RWPE2 (cell line): ENCODE measurements around the gene DSE.
A peak's percentile ranks its signal among the peaks of the same experiment; 100 is the strongest.

Source experiments
- ATAC-seq: fragments of 200-7000 bp; cut with Tn5 transposase; 3 replicates; pipeline ENCODE4 v1.9.1; 2021; ENCODE audit warnings: low read depth
- DNase-seq: peaks from one replicate; pipeline ENCODE4 v3.0.0-alpha.2; 2020; ENCODE audit warnings: low spot score
- H3K27ac ChIP-seq: fragments of 450-650 bp; 2 replicates; pipeline ENCODE4 v1.5.1; 2017; ENCODE audit warnings: mild to moderate bottlenecking; ENCODE audit not compliant: poor library complexity, severe bottlenecking
- H3K27me3 ChIP-seq: fragments of 250-450 bp; sonication (Bioruptor Pico); 2 replicates; pipeline ENCODE4 v1.5.1; 2021; ENCODE audit warnings: mild to moderate bottlenecking, moderate library complexity; ENCODE audit not compliant: insufficient read depth, poor library complexity, severe bottlenecking
- H3K36me3 ChIP-seq: fragments of 250-450 bp; sonication (Bioruptor Pico); 2 replicates; pipeline ENCODE4 v1.5.1; 2020; ENCODE audit warnings: low read depth, mild to moderate bottlenecking, moderate library complexity
- H3K4me1 ChIP-seq: fragments of 250-450 bp; sonication (Bioruptor Pico); 2 replicates; pipeline ENCODE4 v1.5.1; 2021; ENCODE audit warnings: mild to moderate bottlenecking, moderate library complexity; ENCODE audit not compliant: insufficient read depth, poor library complexity, severe bottlenecking
- H3K4me3 ChIP-seq: fragments of 250-450 bp; sonication (Bioruptor Pico); 2 replicates; pipeline ENCODE4 v1.5.1; 2021; ENCODE audit warnings: mild to moderate bottlenecking, moderate library complexity; ENCODE audit not compliant: severe bottlenecking
- H3K9me3 ChIP-seq: fragments of 250-450 bp; sonication (Bioruptor Pico); 2 replicates; pipeline ENCODE4 v1.5.1; 2021; ENCODE audit warnings: mild to moderate bottlenecking, moderate library complexity; ENCODE audit not compliant: severe bottlenecking
- CTCF ChIP-seq: fragments of 450-650 bp; IDR thresholded peaks from one replicate; pipeline ENCODE4 v1.5.1; 2017; ENCODE audit warnings: mild to moderate bottlenecking, moderate library complexity; ENCODE audit not compliant: poor library complexity, severe bottlenecking

The DSE gene

GRCh38 chr6:116402108-116402937 lies 31.6 kb downstream of the DSE start:
- Histone ChIP-seq H3K27ac (no peak overlapping the region), H3K4me1 (peaks cover 29% of the 10 kb centered on the region), H3K9me3 (no peaks in the 10 kb centered on the region), H3K36me3 (peaks cover 31% of the 10 kb centered on the region), H3K4me3 (no peak overlapping the region), H3K27me3 (no peaks in the 10 kb centered on the region)
- no peak for DNase-seq
- peak; percentile 19 for TF ChIP-seq CTCF
- ATAC-seq, result no peak

- H3K4me1 ChIP-seq, result peaks cover 20% of the 10 kb centered on the region
- TF ChIP-seq CTCF, result no peak
- ATAC-seq, result no peak
These were observed 32.5 kb downstream of the DSE start for GRCh38 chr6:116403205-116403604.

GRCh38 chr6:116404696-116405095 lies 33.9 kb downstream of the DSE start:
- DNase-seq, result no peak
- Histone ChIP-seq H3K4me1 (peaks cover 16% of the 10 kb centered on the region), H3K27me3 (no peaks in the 10 kb centered on the region), H3K36me3 (peaks cover 35% of the 10 kb centered on the region), H3K9me3 (no peaks in the 10 kb centered on the region), H3K27ac (no peak overlapping the region), H3K4me3 (no peak overlapping the region)
- no peak for ATAC-seq
- TF ChIP-seq CTCF, result no peak

More at GRCh38 chr6:116403205-116403604, 32.5 kb downstream of the DSE start:
- Histone ChIP-seq H3K9me3 (no peaks in the 10 kb centered on the region), H3K27ac (no peak overlapping the region), H3K36me3 (peaks cover 31% of the 10 kb centered on the region), H3K4me3 (no peak overlapping the region), H3K27me3 (no peaks in the 10 kb centered on the region)
- no peak for DNase-seq

- Histone ChIP-seq H3K4me1 (peaks cover 16% of the 10 kb centered on the region), H3K4me3 (no peak overlapping the region), H3K36me3 (peaks cover 30% of the 10 kb centered on the region), H3K27ac (no peak overlapping the region), H3K9me3 (no peaks in the 10 kb centered on the region), H3K27me3 (no peaks in the 10 kb centered on the region)
- TF ChIP-seq CTCF, result no peak
- DNase-seq (no peak), ATAC-seq (no peak)
These were observed 34.4 kb downstream of the DSE start for GRCh38 chr6:116405138-116405537.
